Transverse colon (tissue), 4 donors: ENCODE data around the gene ZNF146. TPM values are rescaled to one million over a fixed set of nuclear protein-coding genes. Genes with fewer than 3 reads are reported as not detected.
"Not testable (repeated sequence)": the region's sequence is repeated elsewhere in the genome, so short reads cannot be mapped to it uniquely, and the experiment has no call there.

Experiments used
- DNase-seq: peaks from one replicate; pipeline ENCODE4 v3.0.0-alpha.2; 2019
- H3K27ac ChIP-seq, 4 donors: fragments of 200-600 bp; sonication (generic); 2 replicates each; pipeline ENCODE4 v1.5.1; 2016 to 2018; ENCODE audit warnings: inconsistent platforms in 4 of 4
- H3K27me3 ChIP-seq: fragments of 200-600 bp; sonication (generic); 2 replicates; pipeline ENCODE4 v1.5.1; 2017; ENCODE audit warnings: inconsistent platforms
- H3K36me3 ChIP-seq, 4 donors: fragments of 200-600 bp; sonication (generic); 2 replicates each; pipeline ENCODE4 v1.5.1; 2017 to 2019; ENCODE audit warnings: inconsistent platforms in 4 of 4
- H3K4me1 ChIP-seq, 4 donors: fragments of 200-600 bp; sonication (generic); 2 replicates each; pipeline ENCODE4 v1.5.1; 2017 to 2020; ENCODE audit warnings: inconsistent platforms in 4 of 4
- H3K4me3 ChIP-seq, 4 donors: fragments of 200-600 bp; sonication (generic); 1 replicate in 1 of 4; 2 replicates in 3 of 4; pipeline versions ENCODE4 v1.5.1 to v1.6.1; 2017 to 2019; ENCODE audit warnings: inconsistent platforms in 4 of 4
- H3K9me3 ChIP-seq, 2 donors: fragments of 200-600 bp; sonication (generic); 2 replicates each; pipeline ENCODE4 v1.5.1; 2017 to 2019; ENCODE audit warnings: inconsistent platforms in 2 of 2
- EP300 ChIP-seq: sonication (generic); formaldehyde crosslinking; IDR thresholded peaks from one replicate; pipeline ENCODE4 v1.6.1; 2017; ENCODE audit warnings: antibody characterized with exemption, low read depth
- POLR2A ChIP-seq: fragments of 450-650 bp; IDR thresholded peaks from one replicate; pipeline ENCODE4 v1.6.1; 2016; ENCODE audit warnings: antibody characterized with exemption, mild to moderate bottlenecking, moderate library complexity
- POLR2AphosphoS5 ChIP-seq, 3 donors: sonication (generic); formaldehyde crosslinking; IDR thresholded peaks; one replicate each; pipeline ENCODE4 v1.6.1; 2016; ENCODE audit warnings: antibody characterized with exemption in 3 of 3
- WGBS, 2 donors: methylation state at CpG; one replicate each; pipeline ENCODE4 v1.1.5; 2018; ENCODE audit warnings: low coverage in 1 of 2; 5-methylcytosine and 5-hydroxymethylcytosine counted together
- in situ Hi-C, 4 donors: fragments of 200-750 bp; cut with MboI; loops; one replicate each; pipeline versions ENCODE4 v1.15.0 to v1.15.1; 2017; ENCODE audit warnings: low sequenced_read_pairs in 3 of 4, low pct_ligation_motif_present in 1 of 4, low pct_unique_long_range_greater_than_20kb in 1 of 4
- intact Hi-C: fragments of 100-400 bp; cut with DNase I; formaldehyde crosslinking; loops from one replicate; pipeline ENCODE4 v1.15.1; 2023; ENCODE audit warnings: low total_unique reads
- total RNA-seq, 4 donors: library from RNA; depleted of rRNA; stranded (reverse); fragments of >200 nt; gene quantifications; one replicate each; pipeline ENCODE4 v1.1.0, GENCODE V29; 2016
- TF ChIP-seq, protein P1 (sequence below), 5 experiments: fragments of 200-600 bp in 3 of 5; fragments of 450-650 bp in 2 of 5; sonication (generic) in 3 of 5; IDR thresholded peaks; 1 replicate in 2 of 5; 2 replicates in 3 of 5; pipeline ENCODE4 v1.5.1; 2016 to 2017; ENCODE audit warnings: antibody characterized with exemption in 5 of 5, inconsistent platforms in 3 of 5, mild to moderate bottlenecking in 2 of 5, moderate library complexity in 1 of 5

ZNF146 gene
- total RNA-seq, 4 donors from 2014 or later: 10.8 to 105 (median 52.2) TPM

DNA sequence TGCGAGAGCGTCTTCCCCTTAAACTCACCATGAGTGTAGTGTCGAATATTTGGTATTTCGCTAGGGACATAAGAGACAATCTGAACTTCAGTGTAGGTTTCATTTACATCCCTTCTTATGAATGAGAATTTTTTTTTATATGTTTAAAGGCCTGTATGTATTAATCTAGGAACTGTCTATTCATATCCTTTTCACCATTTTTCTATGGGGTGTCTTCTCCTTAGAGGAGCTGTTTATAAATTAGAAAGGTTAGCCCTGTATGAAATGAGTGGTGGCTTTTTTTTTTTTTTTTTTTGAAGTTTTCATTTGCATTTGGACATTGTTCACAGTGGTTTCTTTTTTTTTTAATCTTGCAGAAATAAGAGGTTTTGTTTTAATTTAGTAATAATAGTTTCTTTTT lies 7.6 kb downstream of the ZNF146 start:
- in situ Hi-C loops: loop anchor here in 1 of 4 donors (25.0 kb wide), 1 partner anchor 265 kb away; the partner anchor contains the start of gene ZNF566
- Histone ChIP-seq H3K27me3 (no peaks in the 10 kb centered on the region), H3K27ac (no peak overlapping the region), H3K4me1 (peaks cover 0 to 30% (median 6%) of the 10 kb centered on the region in 4 donors), H3K9me3 (no peaks in the 10 kb centered on the region), H3K4me3 (no peak overlapping the region), H3K36me3 (peaks cover 0 to 77% (median 18%) of the 10 kb centered on the region in 4 donors)
- intact Hi-C loops: no loop called here
- no peak for TF ChIP-seq POLR2A
- no peak for TF ChIP-seq EP300
- no peak for TF ChIP-seq POLR2AphosphoS5 (IDR thresholded peaks at IDR 0.05)
- TF ChIP-seq, protein P1, sequence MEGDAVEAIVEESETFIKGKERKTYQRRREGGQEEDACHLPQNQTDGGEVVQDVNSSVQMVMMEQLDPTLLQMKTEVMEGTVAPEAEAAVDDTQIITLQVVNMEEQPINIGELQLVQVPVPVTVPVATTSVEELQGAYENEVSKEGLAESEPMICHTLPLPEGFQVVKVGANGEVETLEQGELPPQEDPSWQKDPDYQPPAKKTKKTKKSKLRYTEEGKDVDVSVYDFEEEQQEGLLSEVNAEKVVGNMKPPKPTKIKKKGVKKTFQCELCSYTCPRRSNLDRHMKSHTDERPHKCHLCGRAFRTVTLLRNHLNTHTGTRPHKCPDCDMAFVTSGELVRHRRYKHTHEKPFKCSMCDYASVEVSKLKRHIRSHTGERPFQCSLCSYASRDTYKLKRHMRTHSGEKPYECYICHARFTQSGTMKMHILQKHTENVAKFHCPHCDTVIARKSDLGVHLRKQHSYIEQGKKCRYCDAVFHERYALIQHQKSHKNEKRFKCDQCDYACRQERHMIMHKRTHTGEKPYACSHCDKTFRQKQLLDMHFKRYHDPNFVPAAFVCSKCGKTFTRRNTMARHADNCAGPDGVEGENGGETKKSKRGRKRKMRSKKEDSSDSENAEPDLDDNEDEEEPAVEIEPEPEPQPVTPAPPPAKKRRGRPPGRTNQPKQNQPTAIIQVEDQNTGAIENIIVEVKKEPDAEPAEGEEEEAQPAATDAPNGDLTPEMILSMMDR (IDR thresholded peaks at IDR 0.05): no peak
- no peak for DNase-seq
- 99 to 100% methylated on average over 4 of the region's 4 CpGs for WGBS, 2 donors

- H3K27me3 ChIP-seq: no peaks in the 10 kb centered on the region
- in situ Hi-C loops: loop anchor here in 1 of 4 donors (25.0 kb wide), 1 partner anchor 1012 kb away; no protein-coding TSS in a partner anchor
- no peak for DNase-seq
- H3K27ac ChIP-seq: no peak overlapping the region
- peaks cover 0 to 92% (median 28%) of the 10 kb centered on the region in 4 donors for H3K36me3 ChIP-seq
- intact Hi-C loops: no loop called here
- peaks cover 0 to 29% (median 4%) of the 10 kb centered on the region in 4 donors for H3K4me1 ChIP-seq
- TF ChIP-seq POLR2A (no peak), POLR2AphosphoS5 (IDR thresholded peaks at IDR 0.05) (no peak), EP300 (no peak)
- TF ChIP-seq, protein P1 (IDR thresholded peaks at IDR 0.05): no peak
- WGBS, 2 donors: 67 to 68% methylated on average over 5 of the region's 5 CpGs
- peaks cover 5 to 9% of the 10 kb centered on the region in 2 donors for H3K9me3 ChIP-seq
- no peak overlapping the region for H3K4me3 ChIP-seq
These were observed 10.4 kb downstream of the ZNF146 start for GRCh38 chr19:36225219-36225892.

- H3K27ac ChIP-seq, intact Hi-C loops, H3K4me1 ChIP-seq, H3K27me3 ChIP-seq, DNase-seq, H3K4me3 ChIP-seq: not testable (repeated sequence)
- Histone ChIP-seq H3K36me3 (peaks cover 12 to 100% (median 52%) of the 10 kb centered on the region in 4 donors), H3K9me3 (peaks cover 47 to 74% of the 10 kb centered on the region in 2 donors)
- in situ Hi-C loops: loop anchor here in 1 of 4 donors (25.0 kb wide), 1 partner anchor 1004 kb away; no protein-coding TSS in a partner anchor
- WGBS, 2 donors: 94% methylated on average over 7 of the region's 7 CpGs; no CpG with 5 or more reads in 1 of the 2 donors
These were observed 18.7 kb downstream of the ZNF146 start for GRCh38 chr19:36233626-36234025.

- no peak overlapping the region for H3K4me3 ChIP-seq
- H3K27me3 ChIP-seq: no peaks in the 10 kb centered on the region
- H3K27ac ChIP-seq: no peak overlapping the region
- H3K9me3 ChIP-seq: peaks cover 41 to 67% of the 10 kb centered on the region in 2 donors
- peaks cover 12 to 83% (median 39%) of the 10 kb centered on the region in 4 donors for H3K36me3 ChIP-seq
- in situ Hi-C loops (loop anchor here in 1 of 4 donors (25.0 kb wide), 1 partner anchor 1001 kb away; no protein-coding TSS in a partner anchor), intact Hi-C loops (no loop called here)
- DNase-seq: no peak
- TF ChIP-seq, protein P1 (IDR thresholded peaks at IDR 0.05): no peak
- no peak for TF ChIP-seq POLR2AphosphoS5 (IDR thresholded peaks at IDR 0.05)
- no peak for TF ChIP-seq POLR2A
- no peak for TF ChIP-seq EP300
- H3K4me1 ChIP-seq: no peaks in the 10 kb centered on the region
- WGBS, 2 donors: 94 to 96% methylated on average over 6 of the region's 6 CpGs
These were observed 21.5 kb downstream of the ZNF146 start for GRCh38 chr19:36236304-36236945.
